OCI-LY1 (cell line): Measurements from ENCODE around the gene BLID.

Experiments
- H2AFZ ChIP-seq: fragments of 200-600 bp; sonication (generic), shearing (Covaris generic); 2 replicates; pipeline ENCODE4 v1.6.0; 2014; ENCODE audit warnings: antibody characterized with exemption, mild to moderate bottlenecking, low read length
- H3F3A ChIP-seq: fragments of 200-600 bp; sonication (generic), shearing (Covaris generic); 2 replicates; pipeline ENCODE4 v1.6.0; 2014; ENCODE audit warnings: mild to moderate bottlenecking, antibody characterized with exemption, low read length, moderate library complexity; ENCODE audit not compliant: insufficient read depth
- H3K27ac ChIP-seq: fragments of 200-600 bp; sonication (generic); 2 replicates; pipeline ENCODE4 v1.5.1; 2014; ENCODE audit warnings: low read length, mixed run types, mild to moderate bottlenecking, low read depth; ENCODE audit not compliant: poor library complexity, severe bottlenecking
- H3K27me3 ChIP-seq: fragments of 200-600 bp; sonication (generic); 2 replicates; pipeline ENCODE4 v1.6.0; 2014; ENCODE audit warnings: antibody characterized with exemption, mild to moderate bottlenecking, low read length, moderate library complexity; ENCODE audit not compliant: insufficient read depth
- H3K36me3 ChIP-seq: fragments of 200-600 bp; sonication (generic); 2 replicates; pipeline ENCODE4 v1.6.1; 2014; ENCODE audit warnings: mild to moderate bottlenecking, antibody characterized with exemption, low read length, moderate library complexity, mixed read lengths; ENCODE audit not compliant: insufficient read depth
- H3K4me1 ChIP-seq: fragments of 200-600 bp; sonication (generic); 2 replicates; pipeline ENCODE4 v1.5.1; 2014; ENCODE audit warnings: mild to moderate bottlenecking, low read length, moderate library complexity; ENCODE audit not compliant: insufficient read depth, severe bottlenecking
- H3K4me2 ChIP-seq: fragments of 200-600 bp; sonication (generic), shearing (Covaris generic); 2 replicates; pipeline ENCODE4 v1.6.1; 2014; ENCODE audit warnings: low read length
- H3K4me3 ChIP-seq: fragments of 200-600 bp; sonication (generic); 2 replicates; pipeline ENCODE4 v1.5.1; 2014; ENCODE audit warnings: low read length, low read depth, mild to moderate bottlenecking, mixed read lengths; ENCODE audit not compliant: poor library complexity, severe bottlenecking
- H3K79me2 ChIP-seq: fragments of 200-600 bp; shearing (Covaris generic); 2 replicates; pipeline ENCODE4 v1.6.1; 2016; ENCODE audit warnings: mixed run types, low read length, mixed read lengths; ENCODE audit not compliant: insufficient read depth
- H3K9ac ChIP-seq: fragments of 200-600 bp; sonication (generic), shearing (Covaris generic); 2 replicates; pipeline ENCODE4 v1.6.1; 2014; ENCODE audit warnings: mild to moderate bottlenecking, low read length, mixed read lengths
- H3K9me2 ChIP-seq: fragments of 200-600 bp; sonication (generic), shearing (Covaris generic); 2 replicates; pipeline ENCODE4 v1.6.1; 2014; ENCODE audit warnings: low read depth, mild to moderate bottlenecking, low read length, mixed read lengths
- H3K9me3 ChIP-seq: fragments of 200-600 bp; shearing (Covaris generic); 2 replicates; pipeline ENCODE4 v1.6.1; 2014; ENCODE audit warnings: low read length, mixed read lengths
- H4K20me1 ChIP-seq: fragments of 200-600 bp; sonication (generic), shearing (Covaris generic); 2 replicates; pipeline ENCODE4 v1.6.0; 2016; ENCODE audit warnings: mild to moderate bottlenecking, low read length; ENCODE audit not compliant: insufficient read depth
- CTCF ChIP-seq: fragments of 200-600 bp; sonication (generic), shearing (Covaris generic); IDR thresholded peaks from 2 replicates; pipeline ENCODE4 v1.5.1; 2017; ENCODE audit warnings: mild to moderate bottlenecking, antibody characterized with exemption, low read length, moderate library complexity, mixed read lengths
- EZH2 ChIP-seq: fragments of 200-600 bp; sonication (generic), shearing (Covaris generic); IDR thresholded peaks from 2 replicates; pipeline ENCODE4 v1.8.0; 2017; ENCODE audit warnings: borderline replicate concordance, mixed run types, mild to moderate bottlenecking, antibody characterized with exemption, low read length, moderate library complexity, mixed read lengths

Gene BLID

DNA sequence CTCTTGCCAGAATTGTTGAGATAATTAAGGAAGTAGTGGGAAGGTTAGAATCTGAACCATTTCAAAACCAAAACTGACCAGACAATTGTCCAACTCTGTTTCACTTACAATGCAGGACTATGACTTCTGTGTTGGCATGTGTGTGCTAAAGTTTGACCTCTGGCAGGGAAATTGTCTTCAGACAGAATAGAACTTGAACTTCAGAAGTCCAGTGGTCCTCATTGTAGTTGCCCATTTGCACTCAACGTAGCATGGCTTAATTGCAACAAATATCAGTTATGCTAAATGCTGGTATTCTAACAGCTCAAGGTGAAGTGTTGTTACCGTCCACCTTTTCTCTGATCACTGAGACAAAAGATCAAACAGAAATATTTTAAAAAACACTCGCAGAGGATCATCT lies 47.2 kb downstream of the BLID start:
- no peak overlapping the region for H2AFZ ChIP-seq
- no peaks in the 10 kb centered on the region for H3K4me1 ChIP-seq
- no peaks in the 10 kb centered on the region for H3K9me3 ChIP-seq
- H3K36me3 ChIP-seq = no peaks in the 10 kb centered on the region
- no peak overlapping the region for H3K4me3 ChIP-seq
- H3K79me2 ChIP-seq = no peaks in the 10 kb centered on the region
- H3K4me2 ChIP-seq = no peak overlapping the region
- no peak overlapping the region for H3K9ac ChIP-seq
- H3K9me2 ChIP-seq = no peaks in the 10 kb centered on the region
- no peaks in the 10 kb centered on the region for H3F3A ChIP-seq
- no peaks in the 10 kb centered on the region for H4K20me1 ChIP-seq
- TF ChIP-seq EZH2 (no peak), CTCF (no peak)
- no peak overlapping the region for H3K27ac ChIP-seq
- H3K27me3 ChIP-seq = no peaks in the 10 kb centered on the region

DNA sequence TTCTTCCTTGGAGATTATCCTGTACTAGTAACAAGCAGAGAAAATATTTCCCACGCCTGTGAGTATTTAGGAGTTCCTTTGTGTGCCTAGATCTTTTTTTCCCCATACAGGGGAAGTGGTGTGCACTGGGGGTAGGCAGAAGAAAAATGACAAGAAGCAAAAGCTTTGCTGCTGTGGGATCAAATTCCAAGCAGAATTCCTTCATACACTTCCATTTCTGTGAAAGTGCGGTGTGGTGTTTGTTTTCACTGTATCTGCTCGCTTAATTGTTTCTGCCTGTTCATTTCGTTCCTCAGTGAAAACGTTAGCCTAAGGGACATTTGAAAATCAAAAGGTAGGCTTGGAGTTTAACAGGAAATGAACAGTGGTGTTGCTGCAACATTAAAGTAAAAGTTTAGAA lies 47.9 kb downstream of the BLID start:
- no peak for TF ChIP-seq CTCF
- no peak for TF ChIP-seq EZH2
- Histone ChIP-seq H2AFZ (no peak overlapping the region), H3K9me2 (no peaks in the 10 kb centered on the region), H3K9me3 (no peaks in the 10 kb centered on the region), H3K27me3 (no peaks in the 10 kb centered on the region), H3F3A (no peaks in the 10 kb centered on the region), H3K79me2 (no peaks in the 10 kb centered on the region), H3K4me1 (no peaks in the 10 kb centered on the region), H3K36me3 (no peaks in the 10 kb centered on the region), H3K4me3 (no peak overlapping the region), H4K20me1 (no peaks in the 10 kb centered on the region), H3K9ac (no peak overlapping the region), H3K27ac (no peak overlapping the region), H3K4me2 (no peak overlapping the region)
